GM10266 (cell line): ENCODE measurements around the gene OXA1L.
"Not testable (repeated sequence)": the region's sequence is repeated elsewhere in the genome, so short reads cannot be mapped to it uniquely, and the experiment has no call there.

Experiments used
- DNase-seq: peaks from one replicate; pipeline ENCODE4 v3.0.0; 2012; ENCODE audit errors: extremely low spot score
- TF ChIP-seq, protein P1 (sequence below): IDR thresholded peaks from 2 replicates; pipeline ENCODE4 v1.5.1; 2012; ENCODE audit warnings: mild to moderate bottlenecking, low read depth; ENCODE audit not compliant: control insufficient read depth, insufficient read depth; ENCODE audit errors: missing control alignments

The OXA1L gene

DNA sequence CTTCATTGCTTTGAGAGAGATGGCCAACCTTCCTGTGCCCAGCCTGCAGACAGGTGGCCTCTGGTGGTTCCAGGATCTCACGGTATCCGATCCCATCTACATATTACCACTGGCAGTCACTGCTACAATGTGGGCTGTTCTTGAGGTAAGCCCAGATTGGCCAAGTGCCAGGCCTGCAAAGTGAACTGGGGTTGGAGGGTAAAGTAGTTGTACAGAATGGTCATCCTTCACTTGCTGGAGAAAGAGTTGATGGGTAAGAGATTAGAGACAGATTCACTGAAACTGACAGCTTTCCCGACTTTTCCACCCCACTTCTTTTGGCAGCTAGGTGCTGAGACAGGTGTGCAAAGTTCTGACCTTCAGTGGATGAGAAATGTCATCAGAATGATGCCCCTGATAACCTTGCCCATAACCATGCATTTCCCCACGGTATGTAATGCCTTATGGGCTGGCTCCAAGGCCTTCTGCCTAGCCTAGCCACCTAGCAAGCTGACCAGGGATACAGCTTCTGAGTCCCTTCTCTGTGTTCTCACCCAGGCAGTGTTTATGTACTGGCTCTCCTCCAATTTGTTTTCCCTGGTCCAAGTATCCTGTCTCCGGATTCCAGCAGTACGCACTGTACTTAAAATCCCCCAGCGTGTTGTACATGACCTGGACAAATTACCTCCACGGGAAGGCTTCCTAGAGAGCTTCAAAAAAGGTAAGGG, 4.1 kb downstream of the OXA1L start:
- TF ChIP-seq, protein P1, sequence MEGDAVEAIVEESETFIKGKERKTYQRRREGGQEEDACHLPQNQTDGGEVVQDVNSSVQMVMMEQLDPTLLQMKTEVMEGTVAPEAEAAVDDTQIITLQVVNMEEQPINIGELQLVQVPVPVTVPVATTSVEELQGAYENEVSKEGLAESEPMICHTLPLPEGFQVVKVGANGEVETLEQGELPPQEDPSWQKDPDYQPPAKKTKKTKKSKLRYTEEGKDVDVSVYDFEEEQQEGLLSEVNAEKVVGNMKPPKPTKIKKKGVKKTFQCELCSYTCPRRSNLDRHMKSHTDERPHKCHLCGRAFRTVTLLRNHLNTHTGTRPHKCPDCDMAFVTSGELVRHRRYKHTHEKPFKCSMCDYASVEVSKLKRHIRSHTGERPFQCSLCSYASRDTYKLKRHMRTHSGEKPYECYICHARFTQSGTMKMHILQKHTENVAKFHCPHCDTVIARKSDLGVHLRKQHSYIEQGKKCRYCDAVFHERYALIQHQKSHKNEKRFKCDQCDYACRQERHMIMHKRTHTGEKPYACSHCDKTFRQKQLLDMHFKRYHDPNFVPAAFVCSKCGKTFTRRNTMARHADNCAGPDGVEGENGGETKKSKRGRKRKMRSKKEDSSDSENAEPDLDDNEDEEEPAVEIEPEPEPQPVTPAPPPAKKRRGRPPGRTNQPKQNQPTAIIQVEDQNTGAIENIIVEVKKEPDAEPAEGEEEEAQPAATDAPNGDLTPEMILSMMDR, result no peak
- no peak for DNase-seq

DNA sequence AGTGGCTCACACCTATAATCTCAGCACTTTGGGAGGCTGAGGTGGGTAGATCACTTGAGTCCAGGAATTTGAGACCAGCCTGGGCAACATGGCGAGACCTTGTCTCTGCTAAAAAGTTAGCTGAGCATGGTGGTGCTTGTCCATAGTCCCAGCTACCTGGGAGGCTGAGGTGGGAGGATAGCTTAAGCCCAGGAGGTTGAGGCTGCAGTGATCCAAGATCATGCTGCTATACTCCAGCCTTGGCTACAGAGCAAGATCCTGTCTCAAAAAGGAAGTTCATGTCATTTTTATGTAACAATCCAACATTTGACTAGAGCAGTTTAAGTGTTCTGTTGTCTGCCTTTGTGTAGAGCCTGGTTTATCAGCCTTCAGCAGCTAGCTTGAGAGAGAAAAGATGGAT, 6.2 kb downstream of the OXA1L start:
- TF ChIP-seq, protein P1, result no peak
- no peak for DNase-seq

DNA sequence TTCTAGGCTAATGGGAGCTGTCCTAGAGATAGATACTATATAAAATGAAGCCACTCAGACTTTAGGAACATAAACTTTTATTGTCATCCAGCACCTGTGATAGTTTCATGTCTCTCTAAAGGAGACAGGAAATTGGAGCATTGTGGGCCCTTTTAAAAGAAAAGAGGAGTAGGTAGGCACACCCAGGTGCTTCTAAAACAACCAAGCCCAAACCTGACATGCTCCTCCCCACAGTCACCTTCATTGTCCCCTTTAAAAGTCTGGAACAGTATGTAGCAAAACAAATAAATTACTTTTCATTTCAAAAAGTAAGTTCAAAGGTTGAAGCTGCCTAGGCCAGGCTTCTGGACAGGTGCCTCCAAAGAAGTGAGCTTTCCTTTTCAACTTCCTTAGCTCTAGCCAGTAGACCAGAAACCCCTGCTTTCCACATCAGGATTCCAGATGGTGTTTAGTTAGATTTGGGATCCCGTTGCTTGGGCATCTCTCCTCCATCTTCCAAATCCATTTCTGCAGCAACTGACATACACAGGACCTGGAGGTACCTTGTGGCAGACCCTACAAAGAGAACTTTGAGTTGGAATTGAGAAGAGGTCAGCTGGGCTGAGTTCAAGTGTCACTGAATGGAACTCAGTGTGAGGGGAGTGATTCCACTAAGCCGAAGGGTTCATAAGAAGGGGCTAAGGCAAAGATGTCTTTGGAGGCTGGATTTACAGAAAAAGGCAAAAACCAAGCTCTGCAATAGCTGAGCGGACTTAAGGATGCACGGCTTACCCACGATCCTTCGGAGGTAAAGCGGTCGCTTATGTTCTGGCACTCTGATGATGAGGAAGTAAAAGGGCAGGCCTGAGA, 6.9 kb downstream of the OXA1L start:
- TF ChIP-seq, protein P1, result no peak
- no peak for DNase-seq

DNA sequence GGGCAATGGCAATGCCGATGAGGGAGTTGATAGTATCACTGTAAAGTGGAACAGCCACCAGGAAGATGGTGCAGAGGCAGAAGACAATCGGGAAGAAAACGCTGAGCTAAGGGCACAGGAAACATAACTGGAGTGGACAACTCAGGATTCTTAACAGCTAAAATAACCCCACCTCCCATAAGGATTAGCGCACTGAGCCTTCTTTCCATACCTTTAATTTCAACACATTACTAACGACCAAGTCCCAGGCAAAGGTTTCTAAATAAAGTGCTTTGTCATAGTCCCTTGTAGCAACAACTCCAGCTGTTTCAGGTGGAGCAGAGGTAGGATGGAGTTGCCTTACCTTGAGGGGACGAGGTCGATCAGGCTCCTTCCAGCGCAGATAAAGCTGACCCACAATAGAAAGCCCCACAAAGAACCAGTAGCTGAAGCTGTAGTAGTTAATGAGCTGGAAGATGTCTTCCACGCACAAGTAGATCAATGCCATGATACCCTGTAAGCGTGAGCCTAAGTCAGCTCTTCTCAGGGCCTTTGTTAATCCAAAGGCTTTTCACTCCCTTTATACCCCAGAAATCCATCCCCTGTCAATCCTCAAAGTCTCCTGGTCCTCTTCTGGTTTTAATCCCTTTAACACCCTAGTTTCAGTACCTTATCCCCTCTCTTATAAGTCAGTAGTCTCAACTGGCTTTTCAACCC, 7.7 kb downstream of the OXA1L start:
- DNase-seq, result no peak
- TF ChIP-seq, protein P1, result no peak

DNA sequence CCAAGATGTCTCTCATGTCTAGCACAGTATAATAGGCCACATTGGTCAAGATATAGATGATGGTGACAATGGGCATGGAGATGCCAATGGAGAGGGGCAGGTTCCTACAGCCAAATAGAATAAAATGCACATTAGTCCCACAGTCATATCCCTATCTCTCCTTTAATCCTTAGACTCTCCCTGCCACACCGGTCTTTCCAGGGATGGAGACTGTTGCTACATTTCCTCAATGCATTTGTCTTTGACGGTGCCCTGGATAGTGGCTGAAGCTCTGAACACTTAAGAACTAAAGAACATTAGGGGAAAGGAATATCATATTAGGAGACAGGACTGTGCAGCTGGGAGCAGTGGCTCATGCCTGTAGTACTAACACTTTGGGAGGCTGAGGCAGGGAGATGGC, 9.7 kb downstream of the OXA1L start:
- no peak for DNase-seq
- TF ChIP-seq, protein P1, result no peak

DNA sequence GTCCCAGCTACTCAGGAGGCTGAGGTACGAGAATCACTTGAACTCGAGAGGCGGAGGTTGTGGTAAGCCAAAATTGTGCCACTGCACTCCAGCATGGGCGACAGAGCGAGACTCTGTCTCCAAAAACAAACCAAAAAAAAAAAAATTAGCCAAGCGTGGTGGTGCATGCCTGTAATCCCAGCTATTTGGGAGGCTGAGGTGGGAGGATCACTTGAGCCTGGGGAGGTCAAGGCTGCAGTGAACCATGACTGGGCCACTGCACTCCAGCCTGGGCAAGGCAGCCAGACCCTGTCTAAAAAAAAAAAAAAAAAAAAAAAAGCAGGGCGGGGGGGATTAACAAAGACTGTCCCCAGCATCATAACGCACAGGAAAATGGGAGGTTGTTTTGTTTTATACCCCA, 10.4 kb downstream of the OXA1L start:
- DNase-seq, result not testable (repeated sequence)

DNA sequence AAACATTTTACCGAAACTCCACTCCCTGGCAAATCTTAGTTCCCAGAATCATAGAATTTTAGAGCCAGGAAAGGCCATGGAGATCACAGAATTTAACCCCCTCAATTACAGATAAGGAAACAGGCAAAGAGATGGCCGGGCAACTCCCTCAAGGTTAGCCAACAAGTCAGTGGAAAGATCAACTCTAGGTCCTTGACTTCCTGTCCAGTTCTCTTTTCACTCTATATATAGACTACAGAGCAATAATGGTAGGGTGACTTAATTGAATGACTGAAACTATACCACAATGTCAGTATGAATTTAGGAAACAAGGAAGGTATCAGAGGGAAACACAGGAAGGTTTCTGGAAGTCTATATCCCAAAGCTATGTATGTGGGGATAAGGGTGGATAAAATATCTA, 11.6 kb downstream of the OXA1L start:
- DNase-seq, result no peak
- TF ChIP-seq, protein P1, result no peak
